HepG2 (cell line): ENCODE results near the gene TOP2A. TPM values are rescaled to one million over a fixed set of nuclear protein-coding genes. Genes with fewer than 3 reads are reported as not detected.
A peak's percentile ranks its signal among the peaks of the same experiment; 100 is the strongest.

ENCODE experiments used
- CBX5 ChIP-seq: sonication (generic); formaldehyde crosslinking; IDR thresholded peaks from 2 replicates; pipeline ENCODE4 v1.4.0; 2020; ENCODE audit warnings: missing genetic modification reagents, borderline replicate concordance
- CC2D1A ChIP-seq: sonication (generic); formaldehyde crosslinking; IDR thresholded peaks from 2 replicates; pipeline ENCODE4 v1.8.1; 2023; ENCODE audit warnings: mild to moderate bottlenecking, missing genetic modification reagents
- HHEX ChIP-seq: IDR thresholded peaks from 2 replicates; pipeline ENCODE4 v1.6.1; 2016; ENCODE audit warnings: control low read depth
- HINFP ChIP-seq: sonication (generic); formaldehyde crosslinking; IDR thresholded peaks from 2 replicates; pipeline ENCODE4 v1.4.0; 2020; ENCODE audit warnings: low read depth, mild to moderate bottlenecking, missing genetic modification reagents
- JDP2 ChIP-seq: sonication (generic); formaldehyde crosslinking; IDR thresholded peaks from 2 replicates; pipeline ENCODE4 v1.8.1; 2022; ENCODE audit warnings: missing genetic modification reagents, borderline replicate concordance
- KIAA2018 ChIP-seq: sonication (generic); formaldehyde crosslinking; IDR thresholded peaks from 2 replicates; pipeline ENCODE4 v1.5.0; 2020; ENCODE audit warnings: mild to moderate bottlenecking, missing genetic modification reagents, borderline replicate concordance
- THAP8 ChIP-seq: sonication (generic); formaldehyde crosslinking; IDR thresholded peaks from 2 replicates; pipeline ENCODE4 v1.5.1; 2020; ENCODE audit warnings: missing genetic modification reagents, mild to moderate bottlenecking, borderline replicate concordance
- polyA plus RNA-seq, 8 experiments: library from polyadenylated mRNA; depleted of rRNA in 3 of 8; stranded (reverse) in 7 of 8; unstranded in 1 of 8; fragments of >200 nt; fragmentation: Illumina TruSeq in 4 of 8; extraction: Trizol in 4 of 8; gene quantifications; 2 replicates each; pipeline versions ENCODE4 v1.2.1 to v1.2.3, GENCODE V29; 2011 to 2016; ENCODE audit warnings: low read depth in 4 of 8, missing spikeins in 1 of 8, mixed read lengths in 1 of 8; ENCODE audit not compliant: insufficient read depth in 1 of 8
- total RNA-seq, 5 experiments: library from RNA; depleted of rRNA; stranded (reverse); fragments of >200 nt; fragmentation: Illumina TruSeq; extraction: Trizol; gene quantifications; 2 replicates each; pipeline ENCODE4 v1.2.3, GENCODE V29; 2016; ENCODE audit warnings: low read depth in 1 of 5
- TF ChIP-seq, protein P1 (sequence below): IDR thresholded peaks from 2 replicates; pipeline ENCODE4 v1.6.1; 2016; ENCODE audit warnings: mild to moderate bottlenecking, missing biosample characterization, missing genetic modification reagents
- TF ChIP-seq, protein P2 (sequence below): sonication (generic); formaldehyde crosslinking; conservative IDR thresholded peaks from 2 replicates; pipeline ENCODE4 v1.5.0; 2020; ENCODE audit warnings: missing genetic modification reagents
- TF ChIP-seq, protein P3 (sequence below): sonication (generic); formaldehyde crosslinking; IDR thresholded peaks from 2 replicates; pipeline ENCODE4 v1.5.1; 2020; ENCODE audit warnings: missing genetic modification reagents, mild to moderate bottlenecking, borderline replicate concordance

TOP2A gene
- total and polyA plus RNA-seq, 2 of the 13 experiments (the other 11 are each of a cell fraction or from before 2014, with no cell fraction given), result 108 to 327 TPM

GRCh38 chr17:40419559-40420331, 2.0 kb upstream of the TOP2A start (continued):
- TF ChIP-seq, protein P1, sequence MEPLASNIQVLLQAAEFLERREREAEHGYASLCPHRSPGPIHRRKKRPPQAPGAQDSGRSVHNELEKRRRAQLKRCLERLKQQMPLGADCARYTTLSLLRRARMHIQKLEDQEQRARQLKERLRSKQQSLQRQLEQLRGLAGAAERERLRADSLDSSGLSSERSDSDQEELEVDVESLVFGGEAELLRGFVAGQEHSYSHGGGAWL (CRISPR knock-in tag), result peak; percentile 73; the same call in 1 of the 2 replicates
- TF ChIP-seq KIAA2018 (CRISPR knock-in tag) (no peak), THAP8 (CRISPR knock-in tag) (no peak), HINFP (CRISPR knock-in tag) (peak; percentile 69), CBX5 (CRISPR knock-in tag) (peak; percentile 29; the same call in 1 of the 2 replicates), HHEX (CRISPR knock-in tag) (no peak; the same call in 1 of the 2 replicates), CC2D1A (CRISPR knock-in tag) (no peak), JDP2 (no peak)
- TF ChIP-seq, protein P2, sequence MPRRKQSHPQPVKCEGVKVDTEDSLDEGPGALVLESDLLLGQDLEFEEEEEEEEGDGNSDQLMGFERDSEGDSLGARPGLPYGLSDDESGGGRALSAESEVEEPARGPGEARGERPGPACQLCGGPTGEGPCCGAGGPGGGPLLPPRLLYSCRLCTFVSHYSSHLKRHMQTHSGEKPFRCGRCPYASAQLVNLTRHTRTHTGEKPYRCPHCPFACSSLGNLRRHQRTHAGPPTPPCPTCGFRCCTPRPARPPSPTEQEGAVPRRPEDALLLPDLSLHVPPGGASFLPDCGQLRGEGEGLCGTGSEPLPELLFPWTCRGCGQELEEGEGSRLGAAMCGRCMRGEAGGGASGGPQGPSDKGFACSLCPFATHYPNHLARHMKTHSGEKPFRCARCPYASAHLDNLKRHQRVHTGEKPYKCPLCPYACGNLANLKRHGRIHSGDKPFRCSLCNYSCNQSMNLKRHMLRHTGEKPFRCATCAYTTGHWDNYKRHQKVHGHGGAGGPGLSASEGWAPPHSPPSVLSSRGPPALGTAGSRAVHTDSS (CRISPR knock-in tag), result no peak
- TF ChIP-seq, protein P3, sequence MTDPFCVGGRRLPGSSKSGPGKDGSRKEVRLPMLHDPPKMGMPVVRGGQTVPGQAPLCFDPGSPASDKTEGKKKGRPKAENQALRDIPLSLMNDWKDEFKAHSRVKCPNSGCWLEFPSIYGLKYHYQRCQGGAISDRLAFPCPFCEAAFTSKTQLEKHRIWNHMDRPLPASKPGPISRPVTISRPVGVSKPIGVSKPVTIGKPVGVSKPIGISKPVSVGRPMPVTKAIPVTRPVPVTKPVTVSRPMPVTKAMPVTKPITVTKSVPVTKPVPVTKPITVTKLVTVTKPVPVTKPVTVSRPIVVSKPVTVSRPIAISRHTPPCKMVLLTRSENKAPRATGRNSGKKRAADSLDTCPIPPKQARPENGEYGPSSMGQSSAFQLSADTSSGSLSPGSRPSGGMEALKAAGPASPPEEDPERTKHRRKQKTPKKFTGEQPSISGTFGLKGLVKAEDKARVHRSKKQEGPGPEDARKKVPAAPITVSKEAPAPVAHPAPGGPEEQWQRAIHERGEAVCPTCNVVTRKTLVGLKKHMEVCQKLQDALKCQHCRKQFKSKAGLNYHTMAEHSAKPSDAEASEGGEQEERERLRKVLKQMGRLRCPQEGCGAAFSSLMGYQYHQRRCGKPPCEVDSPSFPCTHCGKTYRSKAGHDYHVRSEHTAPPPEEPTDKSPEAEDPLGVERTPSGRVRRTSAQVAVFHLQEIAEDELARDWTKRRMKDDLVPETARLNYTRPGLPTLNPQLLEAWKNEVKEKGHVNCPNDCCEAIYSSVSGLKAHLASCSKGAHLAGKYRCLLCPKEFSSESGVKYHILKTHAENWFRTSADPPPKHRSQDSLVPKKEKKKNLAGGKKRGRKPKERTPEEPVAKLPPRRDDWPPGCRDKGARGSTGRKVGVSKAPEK (CRISPR knock-in tag), result peak; percentile 84; the same call in 1 of the 2 replicates
